ENCODE data around the gene SCO2. TPM values are rescaled to one million over a fixed set of nuclear protein-coding genes. Genes with fewer than 3 reads are reported as not detected.

SCO2 gene
- polyA plus RNA-seq, 1 donor (not counting 4 experiments of a cell fraction or from before 2014, with no cell fraction given), result 1.9 TPM

- DNase-seq (ENCODE audit: low read depth, low spot score), result no peak
- dilution Hi-C loops (cut with MboI; ENCODE audit: extremely low pct_ligation_motif_present, low sequenced_read_pairs), result no loop called here
- TF ChIP-seq EZH2 (IDR thresholded peaks at IDR 0.05; ENCODE audit: low read length) (no peak), CTCF (optimal IDR thresholded peaks at IDR 0.05 in 1 of 3, IDR thresholded peaks at IDR 0.05 in 1 of 3, conservative IDR thresholded peaks at IDR 0.05 in 1 of 3; ENCODE audit: extremely low read depth in 1 of 3, insufficient read depth in 2 of 3, low read length in 3 of 3) (no peak)
- FAIRE-seq, result no peak
- peak overlapping the region; percentile 50 to 79 (median 58) for H3K4me3 ChIP-seq (ENCODE audit: control insufficient read depth in 2 of 3, extremely low read depth in 1 of 3, insufficient read depth in 2 of 3, low read depth in 1 of 3, low read length in 3 of 3)
- no peaks in the 10 kb centered on the region for H3K79me2 ChIP-seq (ENCODE audit: control insufficient read depth, insufficient read depth, low read length)
- H3K9me1 ChIP-seq (ENCODE audit: control insufficient read depth, extremely low read depth, insufficient read depth, low read length), result no peaks in the 10 kb centered on the region
- no peak overlapping the region for H2AFZ ChIP-seq (ENCODE audit: control insufficient read depth, low read length)
- peak overlapping the region; percentile 68 for H3K27ac ChIP-seq (ENCODE audit: control insufficient read depth, insufficient read depth, low read length)
- H3K9me3 ChIP-seq (ENCODE audit: control insufficient read depth, low read depth, low read length), result no peaks in the 10 kb centered on the region
- H3K9ac ChIP-seq (ENCODE audit: control insufficient read depth, extremely low read depth, insufficient read depth, low read length), result peak overlapping the region; percentile 90
- H3K27me3 ChIP-seq (ENCODE audit: control insufficient read depth, extremely low read depth, insufficient read depth, low read length), result peaks cover 11% of the 10 kb centered on the region
- peak overlapping the region; percentile 85 for H3K4me2 ChIP-seq (ENCODE audit: control insufficient read depth, extremely low read depth, insufficient read depth, low read depth, low read length)
- peaks cover 10% of the 10 kb centered on the region for H3K4me1 ChIP-seq (ENCODE audit: control insufficient read depth, extremely low read depth, insufficient read depth, low read length)
- H3K36me3 ChIP-seq (ENCODE audit: control insufficient read depth in 2 of 2, extremely low read depth in 1 of 2, insufficient read depth in 2 of 2, low read length in 2 of 2), result peaks cover 0 to 2% of the 10 kb centered on the region in 2 experiments
- no peaks in the 10 kb centered on the region for H4K20me1 ChIP-seq (ENCODE audit: control insufficient read depth, extremely low read depth, insufficient read depth, low read length)
These were observed 5.1 kb upstream of the SCO2 start for GRCh38 chr22:50530580-50530876.

DNA sequence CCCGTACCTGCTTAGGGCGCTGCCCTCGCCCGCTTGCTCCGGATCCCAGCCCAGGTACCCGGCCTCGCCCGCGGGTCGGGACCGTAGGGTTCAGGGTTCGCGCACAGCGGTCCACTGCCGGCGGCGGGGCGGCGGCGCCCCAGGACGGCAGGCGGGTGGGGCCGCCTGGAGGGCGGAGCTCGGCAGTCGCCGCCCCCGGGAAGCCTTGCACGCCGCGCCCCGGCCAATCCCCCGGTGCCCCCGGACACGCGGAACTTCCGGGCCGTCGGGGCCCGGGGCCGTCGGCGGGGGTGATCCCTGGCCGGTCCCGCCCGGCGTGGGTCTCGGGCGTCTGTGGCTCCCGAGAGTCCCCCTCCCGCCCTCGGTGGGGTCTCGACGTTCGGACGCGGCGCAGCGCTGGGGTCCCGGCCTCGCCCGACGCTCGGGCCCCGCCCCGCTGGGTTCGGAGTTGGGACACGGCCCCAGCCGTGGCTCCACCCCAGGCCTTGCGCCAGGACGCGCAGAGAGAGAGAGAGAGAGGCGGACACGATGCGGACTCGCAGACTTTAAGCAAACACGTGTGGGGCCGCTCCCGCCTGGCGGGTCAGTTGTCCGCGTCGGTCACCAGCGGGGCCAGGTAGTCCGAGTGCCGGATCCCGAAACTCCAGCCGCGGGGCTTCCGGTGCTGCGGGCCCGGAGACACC, 4.6 kb upstream of the SCO2 start, which contains the start of gene TYMP:
Gene TYMP (minus strand): TSS at position 116 of the 683 bp plus-strand sequence. CDS start 303 bp downstream, outside the sequence.
- peaks cover 10% of the 10 kb centered on the region for H3K4me1 ChIP-seq (ENCODE audit: control insufficient read depth, extremely low read depth, insufficient read depth, low read length)
- dilution Hi-C loops (cut with MboI; ENCODE audit: extremely low pct_ligation_motif_present, low sequenced_read_pairs), result no loop called here
- FAIRE-seq (no peak), DNase-seq (ENCODE audit: low read depth, low spot score) (no peak)
- H4K20me1 ChIP-seq (ENCODE audit: control insufficient read depth, extremely low read depth, insufficient read depth, low read length), result no peaks in the 10 kb centered on the region
- peak within 1 kb of the TSS; percentile 50 to 79 (median 58) for H3K4me3 ChIP-seq (ENCODE audit: control insufficient read depth in 2 of 3, extremely low read depth in 1 of 3, insufficient read depth in 2 of 3, low read depth in 1 of 3, low read length in 3 of 3)
- H3K9me3 ChIP-seq (ENCODE audit: control insufficient read depth, low read depth, low read length), result no peaks in the 10 kb centered on the region
- H3K36me3 ChIP-seq (ENCODE audit: control insufficient read depth in 2 of 2, extremely low read depth in 1 of 2, insufficient read depth in 2 of 2, low read length in 2 of 2), result peaks cover 0 to 2% of the 10 kb centered on the region in 2 experiments
- H3K27ac ChIP-seq (ENCODE audit: control insufficient read depth, insufficient read depth, low read length), result peak within 1 kb of the TSS; percentile 76
- H2AFZ ChIP-seq (ENCODE audit: control insufficient read depth, low read length), result peak within 1 kb of the TSS; percentile 12
- peak within 1 kb of the TSS; percentile 85 for H3K4me2 ChIP-seq (ENCODE audit: control insufficient read depth, extremely low read depth, insufficient read depth, low read depth, low read length)
- peak within 1 kb of the TSS; percentile 90 for H3K9ac ChIP-seq (ENCODE audit: control insufficient read depth, extremely low read depth, insufficient read depth, low read length)
- no peaks in the 10 kb centered on the region for H3K79me2 ChIP-seq (ENCODE audit: control insufficient read depth, insufficient read depth, low read length)
- no peaks in the 10 kb centered on the region for H3K9me1 ChIP-seq (ENCODE audit: control insufficient read depth, extremely low read depth, insufficient read depth, low read length)
- H3K27me3 ChIP-seq (ENCODE audit: control insufficient read depth, extremely low read depth, insufficient read depth, low read length), result peaks cover 11% of the 10 kb centered on the region
- no peak for TF ChIP-seq CTCF (optimal IDR thresholded peaks at IDR 0.05 in 1 of 3, IDR thresholded peaks at IDR 0.05 in 1 of 3, conservative IDR thresholded peaks at IDR 0.05 in 1 of 3; ENCODE audit: extremely low read depth in 1 of 3, insufficient read depth in 2 of 3, low read length in 3 of 3)
- TF ChIP-seq EZH2 (IDR thresholded peaks at IDR 0.05; ENCODE audit: low read length), result no peak
